Type B pancreatic cell (in vitro differentiated cells): ENCODE data around the gene UPK3BL2. TPM values are rescaled to one million over a fixed set of nuclear protein-coding genes. Genes with fewer than 3 reads are reported as not detected.
"Not testable (repeated sequence)": the region's sequence is repeated elsewhere in the genome, so short reads cannot be mapped to it uniquely, and the experiment has no call there.

Experiments used
- DNase-seq: peaks from one replicate; pipeline ENCODE4 v3.0.0; 2021; ENCODE audit warnings: mixed read lengths; ENCODE audit not compliant: unreplicated experiment; ENCODE audit errors: extremely low spot score
- H3K27ac Mint-ChIP-seq: 2 replicates; pipeline ENCODE4 v1.8.0; 2021; ENCODE audit warnings: mild to moderate bottlenecking, mixed read lengths
- H3K27me3 Mint-ChIP-seq: 2 replicates; pipeline ENCODE4 v1.8.0; 2021; ENCODE audit warnings: mixed read lengths
- H3K36me3 Mint-ChIP-seq: 2 replicates; pipeline ENCODE4 v1.8.0; 2021; ENCODE audit warnings: mixed read lengths
- H3K4me1 Mint-ChIP-seq: one replicate; pipeline ENCODE4 v1.8.0; 2021; ENCODE audit warnings: mixed read lengths; ENCODE audit not compliant: unreplicated experiment
- H3K4me3 Mint-ChIP-seq: 2 replicates; pipeline ENCODE4 v1.8.0; 2021; ENCODE audit warnings: mild to moderate bottlenecking, mixed read lengths
- H3K9me3 Mint-ChIP-seq: 2 replicates; pipeline ENCODE4 v1.8.0; 2021; ENCODE audit warnings: mixed read lengths
- CTCF ChIP-seq: fragments of 200-600 bp; sonication (generic); conservative IDR thresholded peaks from 2 replicates; pipeline ENCODE4 v1.5.0; 2021; ENCODE audit warnings: antibody characterized with exemption, mild to moderate bottlenecking
- total RNA-seq: library from RNA; stranded (reverse); gene quantifications from 2 replicates; pipeline ENCODE4 v1.2.1, GENCODE V29; 2021; ENCODE audit warnings: low replicate concordance

UPK3BL2 gene
- total RNA-seq, 1 donor from 2014 or later = 19.5 TPM

- H3K36me3 Mint-ChIP-seq, H3K27ac Mint-ChIP-seq, H3K27me3 Mint-ChIP-seq, H3K4me1 Mint-ChIP-seq, H3K9me3 Mint-ChIP-seq: not testable (repeated sequence)
- peak; percentile 68 for TF ChIP-seq CTCF
- peak; percentile 96 for DNase-seq
- H3K4me3 Mint-ChIP-seq = peak within 1 kb of the TSS; percentile 69
These were observed 29.1 kb upstream of the UPK3BL2 start, which contains the start of gene POLR2J3 for GRCh38 chr7:102572261-102573239. TSS of gene POLR2J3 (minus strand) at chr7:102572583. CDS start at chr7:102572521, 62 bp downstream.

GRCh38 chr7:102568620-102569019 is 25.1 kb upstream of the UPK3BL2 start:
- not testable (repeated sequence) for H3K27ac Mint-ChIP-seq, H3K4me1 Mint-ChIP-seq, H3K36me3 Mint-ChIP-seq, H3K27me3 Mint-ChIP-seq, DNase-seq, H3K9me3 Mint-ChIP-seq, H3K4me3 Mint-ChIP-seq

GRCh38 chr7:102550808-102551422 is 7.4 kb upstream of the UPK3BL2 start, which contains the start of gene SPDYE2:
TSS of gene SPDYE2 (plus strand) at chr7:102551226. CDS start at chr7:102553256, 2,030 bp downstream.
- H3K4me1 Mint-ChIP-seq, H3K4me3 Mint-ChIP-seq, H3K27me3 Mint-ChIP-seq, DNase-seq, H3K36me3 Mint-ChIP-seq, H3K27ac Mint-ChIP-seq, H3K9me3 Mint-ChIP-seq: not testable (repeated sequence)

- not testable (repeated sequence) for H3K27me3 Mint-ChIP-seq, H3K36me3 Mint-ChIP-seq, DNase-seq
These were observed 2.9 kb upstream of the UPK3BL2 start for GRCh38 chr7:102546353-102546752.

GRCh38 chr7:102545288-102545687 is 1.8 kb upstream of the UPK3BL2 start:
- not testable (repeated sequence) for H3K4me3 Mint-ChIP-seq, DNase-seq, H3K9me3 Mint-ChIP-seq, H3K27ac Mint-ChIP-seq, H3K4me1 Mint-ChIP-seq, H3K27me3 Mint-ChIP-seq, H3K36me3 Mint-ChIP-seq

More at GRCh38 chr7:102546353-102546752, 2.9 kb upstream of the UPK3BL2 start:
- H3K27ac Mint-ChIP-seq, H3K4me1 Mint-ChIP-seq, H3K4me3 Mint-ChIP-seq, H3K9me3 Mint-ChIP-seq: not testable (repeated sequence)

- not testable (repeated sequence) for H3K4me3 Mint-ChIP-seq, DNase-seq, H3K36me3 Mint-ChIP-seq, H3K27ac Mint-ChIP-seq, H3K9me3 Mint-ChIP-seq, H3K27me3 Mint-ChIP-seq, H3K4me1 Mint-ChIP-seq
These were observed 876 bp upstream of the UPK3BL2 start for GRCh38 chr7:102544372-102544771.

GRCh38 chr7:102542771-102543170 is 725 bp downstream of the UPK3BL2 start:
- not testable (repeated sequence) for H3K9me3 Mint-ChIP-seq, H3K27ac Mint-ChIP-seq, H3K4me3 Mint-ChIP-seq, DNase-seq, H3K27me3 Mint-ChIP-seq, H3K36me3 Mint-ChIP-seq, H3K4me1 Mint-ChIP-seq

GRCh38 chr7:102542083-102542482 is 1.4 kb downstream of the UPK3BL2 start:
- H3K27me3 Mint-ChIP-seq, H3K27ac Mint-ChIP-seq, DNase-seq, H3K4me3 Mint-ChIP-seq, H3K36me3 Mint-ChIP-seq, H3K4me1 Mint-ChIP-seq, H3K9me3 Mint-ChIP-seq: not testable (repeated sequence)

- DNase-seq, H3K4me3 Mint-ChIP-seq: not testable (repeated sequence)
These were observed 2.9 kb downstream of the UPK3BL2 start for GRCh38 chr7:102540604-102541003.

GRCh38 chr7:102535062-102535615 is 8.4 kb downstream of the UPK3BL2 start:
- not testable (repeated sequence) for H3K9me3 Mint-ChIP-seq, DNase-seq, H3K36me3 Mint-ChIP-seq, H3K4me1 Mint-ChIP-seq, H3K4me3 Mint-ChIP-seq, H3K27ac Mint-ChIP-seq, H3K27me3 Mint-ChIP-seq

More at GRCh38 chr7:102540604-102541003, 2.9 kb downstream of the UPK3BL2 start:
- H3K27ac Mint-ChIP-seq, H3K4me1 Mint-ChIP-seq, H3K9me3 Mint-ChIP-seq, H3K36me3 Mint-ChIP-seq, H3K27me3 Mint-ChIP-seq: not testable (repeated sequence)

GRCh38 chr7:102532127-102532526 is 11.4 kb downstream of the UPK3BL2 start:
- not testable (repeated sequence) for H3K4me3 Mint-ChIP-seq

GRCh38 chr7:102531583-102531982 is 11.9 kb downstream of the UPK3BL2 start:
- H3K36me3 Mint-ChIP-seq, DNase-seq, H3K27ac Mint-ChIP-seq, H3K27me3 Mint-ChIP-seq, H3K4me3 Mint-ChIP-seq, H3K9me3 Mint-ChIP-seq, H3K4me1 Mint-ChIP-seq: not testable (repeated sequence)

More at GRCh38 chr7:102532127-102532526, 11.4 kb downstream of the UPK3BL2 start:
- not testable (repeated sequence) for H3K9me3 Mint-ChIP-seq, H3K36me3 Mint-ChIP-seq, H3K4me1 Mint-ChIP-seq, H3K27me3 Mint-ChIP-seq, DNase-seq, H3K27ac Mint-ChIP-seq
